ENCODE data around the gene ALK.

The ALK gene

GRCh38 chr2:29394311-29394980 is 526.9 kb downstream of the ALK start:
- DNase-seq: no peak

DNA sequence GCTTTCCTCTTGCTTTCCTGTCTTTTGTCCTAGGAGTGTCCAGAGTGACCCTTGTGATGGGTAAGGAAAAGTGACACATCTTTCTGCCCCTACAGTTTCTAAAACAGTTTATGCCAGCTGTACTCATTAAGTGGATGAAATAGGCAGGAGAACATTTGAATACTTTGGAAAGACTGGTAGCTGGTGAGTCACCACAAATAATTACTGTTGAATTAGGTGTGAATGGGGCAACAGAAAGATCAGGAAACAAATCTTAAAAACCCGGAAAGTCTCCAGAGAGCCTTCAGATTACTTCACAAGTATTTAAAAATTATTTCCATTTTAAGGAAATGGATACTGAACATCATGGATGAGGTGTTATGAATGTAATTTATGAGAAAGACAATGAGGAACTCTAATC is 527.7 kb downstream of the ALK start:
- no peak for DNase-seq

GRCh38 chr2:29392774-29393173 is 528.6 kb downstream of the ALK start:
- no peak for DNase-seq

DNA sequence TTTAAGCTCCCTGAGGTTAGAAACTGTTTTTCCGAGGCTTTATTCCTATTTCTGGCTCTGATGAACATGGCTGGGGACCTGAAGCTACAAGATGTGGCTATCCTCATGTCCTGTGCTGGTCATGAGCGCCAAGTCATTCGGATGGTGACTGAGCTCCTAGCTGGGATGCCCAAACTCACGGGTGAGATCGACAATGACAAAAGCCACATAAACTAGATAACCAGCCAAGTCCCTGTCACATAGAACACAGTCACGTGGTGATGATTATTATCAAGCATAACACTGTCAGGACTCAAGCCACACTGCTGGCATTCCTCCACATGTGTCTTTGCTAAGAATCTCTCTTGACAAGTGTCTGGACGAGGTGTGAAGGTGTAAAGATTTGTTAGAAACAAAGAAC is 531.2 kb downstream of the ALK start:
- no peak for DNase-seq

DNA sequence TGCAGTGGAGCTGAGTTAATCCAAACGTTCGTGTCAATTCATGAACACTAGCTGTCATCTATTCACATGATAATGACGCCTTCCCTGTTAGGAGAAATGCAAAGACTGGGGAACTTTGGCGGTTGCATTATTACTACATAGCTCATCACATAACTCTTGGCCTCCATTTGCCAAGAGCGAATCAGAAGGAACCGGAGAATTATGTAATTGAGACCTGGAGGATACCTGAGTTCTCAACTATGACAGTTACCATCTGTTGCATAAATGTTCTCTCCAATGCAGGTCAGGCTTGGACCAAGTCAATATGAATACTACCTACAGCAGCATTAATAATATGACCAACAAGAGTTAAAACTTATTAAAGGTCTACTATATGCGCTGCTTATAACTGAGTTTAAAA is 531.7 kb downstream of the ALK start:
- no peak for DNase-seq

- DNase-seq: no peak
These were observed 533.3 kb downstream of the ALK start for GRCh38 chr2:29388071-29388470.

DNA sequence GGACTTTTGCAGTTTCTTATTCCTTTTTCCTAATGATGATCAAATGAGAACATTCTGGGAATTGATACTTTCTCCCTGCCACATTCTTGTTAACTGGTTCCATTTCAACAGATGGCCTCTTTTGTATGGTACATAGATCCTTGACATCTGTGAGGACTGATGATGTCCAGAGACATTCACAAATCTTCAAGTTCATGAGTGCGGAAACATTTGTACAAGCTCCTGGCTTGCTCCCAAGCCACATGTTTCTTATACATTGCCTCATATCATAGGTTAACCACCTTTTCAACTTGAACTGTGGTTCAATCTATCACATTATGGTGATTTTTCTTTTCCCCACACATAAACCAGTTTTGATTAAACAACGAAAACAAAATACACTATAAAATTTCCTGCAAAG is 538.9 kb downstream of the ALK start:
- DNase-seq: no peak

- no peak for DNase-seq
These were observed 543.6 kb downstream of the ALK start for GRCh38 chr2:29377788-29378187.

- DNase-seq: no peak
These were observed 544.8 kb downstream of the ALK start for GRCh38 chr2:29376541-29376940.

DNA sequence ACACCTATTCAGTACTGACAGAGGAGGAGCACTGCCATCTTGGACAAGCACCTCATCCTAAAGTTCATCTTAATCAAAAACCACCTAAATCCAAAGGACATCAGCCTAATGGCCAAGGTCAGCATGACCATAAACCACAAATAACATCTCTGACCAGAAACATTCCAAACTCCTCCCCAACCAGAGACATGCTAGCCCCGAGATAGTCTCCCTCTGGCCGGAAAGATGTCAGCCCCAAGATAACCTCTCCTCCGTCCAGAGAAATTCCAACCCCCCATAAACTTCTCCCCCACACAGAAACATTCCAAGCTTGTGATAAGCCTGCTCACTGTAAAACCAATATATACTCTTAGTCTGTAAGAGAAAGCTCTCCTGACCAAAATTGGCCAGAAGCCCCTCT is 545.5 kb downstream of the ALK start:
- DNase-seq: no peak

GRCh38 chr2:29374823-29375222 is 546.6 kb downstream of the ALK start:
- no peak for DNase-seq

DNA sequence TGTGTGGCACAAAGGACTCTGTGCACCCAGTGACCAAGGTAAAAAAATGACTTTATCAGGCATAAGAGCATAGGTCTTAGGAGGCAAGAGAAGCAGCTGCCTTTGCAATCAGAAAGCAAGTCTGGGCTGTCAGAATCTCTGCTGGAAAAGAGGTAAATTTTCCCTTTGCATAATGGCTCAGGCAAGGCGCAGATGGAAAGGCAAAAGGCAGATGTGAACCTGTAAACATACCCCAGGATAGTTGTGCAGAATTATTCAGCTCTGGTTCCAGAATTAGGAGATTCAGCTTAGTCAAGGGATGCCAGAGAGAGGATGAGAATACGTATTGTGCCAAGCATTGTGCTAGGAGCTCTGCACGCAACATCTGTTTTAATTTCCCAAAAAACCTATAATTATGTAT is 547.5 kb downstream of the ALK start:
- DNase-seq: no peak

- DNase-seq: no peak
These were observed 549.2 kb downstream of the ALK start for GRCh38 chr2:29372185-29372584.

DNA sequence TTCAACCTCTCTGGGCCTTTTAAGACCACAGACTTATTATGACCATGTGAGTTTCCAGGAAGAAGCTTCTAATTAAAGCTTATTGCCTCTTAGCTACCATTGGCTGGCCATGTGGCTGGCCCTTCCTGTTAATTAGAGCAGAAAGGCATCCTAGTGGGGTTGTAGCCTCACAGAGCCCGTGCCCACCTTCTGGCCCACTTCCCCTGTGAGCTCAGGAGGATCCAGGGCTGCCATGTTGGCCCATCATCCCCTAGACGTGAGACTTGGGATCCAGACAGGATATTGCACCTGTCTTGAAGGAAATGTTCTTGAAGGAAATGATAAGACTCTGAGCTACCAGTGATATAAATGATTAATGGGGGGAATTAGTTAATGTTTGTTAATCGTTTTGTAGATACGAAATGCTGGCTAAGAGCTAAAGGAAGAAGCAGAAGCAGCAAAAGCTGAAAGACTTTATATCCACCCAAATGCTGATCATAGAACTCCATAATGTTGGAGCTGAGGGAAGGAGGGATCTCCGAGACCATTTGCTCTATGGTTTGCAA is 550.7 kb downstream of the ALK start:
- DNase-seq: no peak

- no peak for DNase-seq
These were observed 551.2 kb downstream of the ALK start for GRCh38 chr2:29370173-29370572.

GRCh38 chr2:29368659-29369040 is 552.7 kb downstream of the ALK start:
- DNase-seq: no peak

GRCh38 chr2:29367986-29368658 is 553.3 kb downstream of the ALK start:
- no peak for DNase-seq

DNA sequence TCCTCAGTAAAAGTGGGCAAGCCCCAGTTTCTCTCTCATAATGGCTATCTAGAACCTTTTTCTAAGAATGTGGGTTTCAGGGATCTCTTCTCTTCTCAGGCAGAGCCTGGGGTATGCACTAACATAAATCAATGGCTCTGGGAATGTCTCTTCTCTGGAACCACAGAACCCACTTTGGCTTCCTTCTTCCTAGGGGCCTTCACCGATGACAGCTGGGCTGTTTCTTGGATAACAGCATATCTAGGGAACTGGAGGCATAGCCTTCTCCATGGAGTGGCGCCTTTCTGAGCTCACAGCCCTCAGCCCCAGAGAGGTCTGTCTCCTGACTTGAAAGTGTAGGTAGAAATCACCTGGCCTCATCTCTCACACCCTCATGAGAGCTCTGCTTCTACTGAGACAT is 558.3 kb downstream of the ALK start:
- no peak for DNase-seq

DNA sequence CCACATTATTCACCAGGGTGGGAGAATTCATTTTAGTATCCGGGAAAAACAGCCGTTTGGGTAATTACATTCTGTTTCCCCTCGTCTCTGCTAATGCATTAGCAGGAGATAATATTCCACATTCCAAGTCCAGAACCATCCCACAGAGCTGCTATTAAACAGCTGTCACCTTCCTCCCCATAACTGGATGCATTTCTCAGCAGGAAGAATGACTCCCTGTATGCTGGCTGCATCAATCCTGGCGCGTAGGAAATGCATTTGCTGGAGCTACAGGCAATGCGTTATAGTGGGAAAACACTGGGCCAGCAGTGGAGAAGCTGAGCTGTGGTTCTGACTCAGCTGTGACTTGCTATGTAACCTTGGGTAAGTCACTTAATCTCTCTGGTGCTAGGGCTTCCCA is 560.2 kb downstream of the ALK start:
- DNase-seq: no peak

DNA sequence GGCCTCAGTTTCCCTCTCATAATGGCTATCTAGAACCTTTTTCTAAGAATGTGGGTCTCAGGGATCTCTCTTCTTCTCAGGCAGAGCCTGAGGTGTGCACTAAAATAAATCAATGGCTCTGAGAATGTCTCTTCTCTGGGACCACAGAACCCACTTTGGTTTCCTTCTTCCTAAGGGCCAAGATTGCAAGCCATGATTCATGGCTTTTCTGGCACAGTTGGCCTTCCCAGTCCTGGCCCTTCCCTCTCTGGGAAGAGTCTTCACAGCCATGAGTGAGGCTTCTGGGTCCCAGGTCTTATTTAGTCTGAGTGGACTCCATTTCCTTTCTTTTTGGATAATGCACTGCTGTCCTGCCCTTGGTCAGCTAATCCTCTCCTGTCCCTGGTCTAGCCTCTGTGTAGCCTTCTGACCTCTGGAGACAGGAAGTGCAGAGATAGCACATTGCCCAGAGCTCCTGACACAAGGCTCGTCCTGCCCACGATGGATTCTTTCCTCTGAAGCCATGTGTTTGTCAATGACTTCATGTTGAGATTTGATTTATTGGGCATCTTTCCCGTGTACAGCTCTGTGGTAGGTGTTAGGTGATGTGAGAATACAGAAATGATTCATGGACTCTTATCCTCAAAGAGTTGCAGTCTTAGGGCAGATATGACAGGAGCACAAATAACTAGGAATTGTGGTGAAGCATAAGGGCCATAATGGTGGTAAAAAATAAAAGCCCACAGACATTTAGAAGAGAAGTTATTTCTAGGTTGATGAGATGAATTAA is 561.2 kb downstream of the ALK start:
- DNase-seq: no peak

- no peak for DNase-seq
These were observed 567.9 kb downstream of the ALK start for GRCh38 chr2:29353403-29353991.

DNA sequence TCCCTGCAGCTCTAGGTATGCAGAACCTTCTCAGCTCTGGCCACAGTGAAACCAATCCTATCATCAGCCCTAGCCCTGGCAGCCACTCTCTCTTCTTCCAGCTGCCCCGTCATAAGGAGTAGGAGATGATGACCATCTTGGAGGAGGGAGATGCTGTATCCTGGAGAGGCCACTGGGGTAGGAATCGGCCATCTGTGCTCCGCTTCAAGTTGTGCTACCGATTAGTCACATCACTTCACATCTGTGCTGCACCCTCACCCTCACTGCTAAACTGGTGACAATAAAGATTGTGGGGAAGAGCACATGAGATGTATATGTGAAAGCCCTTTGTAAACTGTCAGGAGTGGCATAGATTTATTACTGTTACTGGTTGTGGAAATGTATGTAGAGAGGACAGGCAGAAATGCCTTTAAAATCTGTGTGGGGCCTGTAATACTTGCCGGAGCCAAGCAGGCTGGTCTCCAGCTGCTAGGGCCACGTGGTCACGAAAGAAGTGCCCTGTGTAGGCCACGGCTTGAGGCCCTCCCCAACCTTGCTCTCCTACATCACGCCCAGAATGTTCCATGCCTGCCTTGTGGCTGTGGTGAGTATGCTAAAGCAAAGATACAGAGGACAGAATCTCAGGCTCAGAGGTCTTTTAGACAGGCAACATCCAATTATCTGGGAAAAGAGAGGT is 569.3 kb downstream of the ALK start:
- no peak for DNase-seq

- no peak for DNase-seq
These were observed 570.1 kb downstream of the ALK start for GRCh38 chr2:29351248-29351647.

All from T-helper 1 cell (primary cell).